HG03469 (cell line): ENCODE results near the gene GAS6.

ENCODE experiments used
- ATAC-seq: cut with Tn5 transposase; IDR thresholded peaks from one replicate; pipeline ENCODE4 v1.9.1; 2021; ENCODE audit warnings: mild to moderate bottlenecking, moderate library complexity, moderate number of reproducible peaks; ENCODE audit not compliant: unreplicated experiment

The GAS6 gene

GRCh38 chr13:113812178-113813040, 51.5 kb downstream of the GAS6 start:
- ATAC-seq: no peak

GRCh38 chr13:113811081-113811928, 52.6 kb downstream of the GAS6 start:
- ATAC-seq: no peak

DNA sequence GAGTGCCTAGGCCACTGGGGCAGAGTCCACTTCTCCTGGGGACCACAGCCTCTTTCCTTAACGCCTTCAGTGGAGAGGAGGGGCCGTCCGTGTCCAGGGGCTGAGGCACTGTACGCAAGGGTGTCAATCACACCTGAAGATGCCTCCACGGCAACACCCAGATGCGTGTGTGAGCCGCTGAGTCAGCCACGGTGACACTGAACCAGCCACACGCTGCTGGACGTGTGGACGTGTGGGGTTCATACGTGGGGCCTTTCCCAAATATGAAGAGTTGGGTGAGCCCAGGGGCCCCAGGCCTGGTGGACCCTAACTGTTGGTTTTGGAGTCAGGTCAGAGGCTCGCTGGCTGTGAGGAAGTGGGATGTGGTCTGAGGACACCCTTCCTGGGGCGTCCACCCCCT, 53.2 kb downstream of the GAS6 start:
- no peak for ATAC-seq

DNA sequence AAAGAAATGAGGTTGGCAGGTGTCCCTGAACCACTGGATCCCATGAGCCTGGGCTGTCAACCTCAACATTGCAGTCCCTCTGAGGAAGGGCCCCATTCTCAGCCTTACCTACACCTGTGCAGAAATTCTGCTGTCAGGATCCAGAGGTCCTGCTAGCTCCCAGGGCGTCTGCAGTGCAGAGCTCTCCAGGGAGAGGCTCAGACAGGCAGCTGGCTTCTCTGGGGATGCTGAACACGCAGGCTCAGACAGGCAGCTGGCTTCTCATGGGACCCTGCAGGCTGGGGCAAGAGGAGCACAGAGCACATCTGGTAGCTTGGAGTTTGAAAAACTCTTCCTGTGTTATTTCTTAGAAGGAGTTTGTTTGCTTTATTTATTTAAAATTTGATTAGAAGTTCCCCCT, 53.9 kb downstream of the GAS6 start:
- no peak for ATAC-seq

DNA sequence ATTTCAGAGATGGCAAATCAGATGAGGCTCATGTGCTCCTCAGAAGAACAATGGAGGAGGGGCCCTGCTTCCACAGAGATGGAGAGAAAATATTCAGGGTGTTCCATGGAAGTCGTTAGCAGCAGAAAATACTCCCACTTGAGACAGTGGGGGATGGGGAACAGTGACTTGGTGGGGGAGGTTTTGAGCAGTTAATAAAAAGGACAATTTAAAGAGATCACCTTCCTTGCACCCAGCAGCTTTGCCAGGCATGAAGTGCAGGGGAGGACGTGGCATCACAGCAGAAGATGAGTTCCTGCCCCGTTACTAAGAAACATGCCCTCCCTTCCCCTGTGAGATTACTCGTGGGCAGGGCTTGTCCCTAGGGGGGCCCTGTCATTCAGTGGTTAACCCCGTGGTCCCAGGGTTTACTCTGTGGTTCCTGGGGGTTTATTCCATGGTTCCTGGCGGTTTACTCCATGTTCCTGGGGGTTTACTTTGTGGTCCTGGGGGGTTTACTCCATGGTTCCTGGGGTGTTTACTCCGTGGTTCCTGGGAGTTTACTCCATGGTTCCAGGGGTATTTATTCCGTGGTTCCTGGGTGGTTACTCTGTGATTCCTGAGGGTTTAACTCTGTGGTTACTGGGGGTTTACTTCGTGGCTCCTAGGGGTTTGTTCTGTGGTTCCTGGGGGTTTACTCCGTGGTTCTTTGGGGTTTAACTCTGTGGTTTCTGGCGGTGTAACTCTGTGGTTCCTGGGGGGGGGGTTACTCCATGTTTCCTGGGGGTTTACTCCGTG, 55.6 kb downstream of the GAS6 start:
- ATAC-seq: no peak

GRCh38 chr13:113806526-113806925, 57.4 kb downstream of the GAS6 start:
- ATAC-seq: no peak

GRCh38 chr13:113806104-113806471, 57.8 kb downstream of the GAS6 start:
- no peak for ATAC-seq

- ATAC-seq: no peak
Measured at GRCh38 chr13:113805431-113806103, 58.3 kb downstream of the GAS6 start.

DNA sequence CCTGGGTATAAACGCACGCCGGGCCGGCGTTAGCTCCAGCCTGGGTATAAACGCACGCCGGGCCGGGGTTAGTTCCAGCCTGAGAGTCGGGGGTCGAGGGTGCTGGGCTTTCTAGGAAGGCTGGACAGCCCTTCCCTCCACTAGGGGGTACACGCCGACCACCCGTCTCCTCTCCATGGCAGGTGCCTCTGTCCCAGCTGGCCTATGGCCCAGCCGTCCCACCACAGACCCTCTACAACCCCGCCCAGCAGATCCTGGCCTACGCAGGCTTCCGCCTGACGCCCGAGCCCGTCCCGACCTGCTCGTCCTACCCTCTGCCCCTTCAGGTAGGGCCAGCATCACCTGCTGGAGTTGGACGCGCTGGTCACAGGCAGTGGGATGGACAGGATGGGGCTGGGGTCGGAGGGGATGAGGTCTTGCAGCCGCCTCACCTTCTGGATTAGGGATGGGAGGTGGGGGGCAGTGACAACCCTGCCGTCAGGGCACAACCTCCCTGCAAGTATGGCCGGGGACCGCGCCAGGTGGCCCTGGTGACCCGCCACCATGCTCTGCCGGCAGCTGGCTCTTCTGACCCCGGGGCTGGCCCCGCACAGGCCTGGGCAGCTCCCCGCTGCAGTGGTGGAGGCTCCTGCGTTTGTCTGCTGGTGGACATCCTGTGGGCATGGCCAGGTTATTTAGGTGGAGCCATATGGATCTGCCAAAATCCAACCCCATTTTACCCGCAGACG, 59.0 kb downstream of the GAS6 start:
- no peak for ATAC-seq

- ATAC-seq: no peak
Measured at GRCh38 chr13:113804017-113804702, 59.7 kb downstream of the GAS6 start.

DNA sequence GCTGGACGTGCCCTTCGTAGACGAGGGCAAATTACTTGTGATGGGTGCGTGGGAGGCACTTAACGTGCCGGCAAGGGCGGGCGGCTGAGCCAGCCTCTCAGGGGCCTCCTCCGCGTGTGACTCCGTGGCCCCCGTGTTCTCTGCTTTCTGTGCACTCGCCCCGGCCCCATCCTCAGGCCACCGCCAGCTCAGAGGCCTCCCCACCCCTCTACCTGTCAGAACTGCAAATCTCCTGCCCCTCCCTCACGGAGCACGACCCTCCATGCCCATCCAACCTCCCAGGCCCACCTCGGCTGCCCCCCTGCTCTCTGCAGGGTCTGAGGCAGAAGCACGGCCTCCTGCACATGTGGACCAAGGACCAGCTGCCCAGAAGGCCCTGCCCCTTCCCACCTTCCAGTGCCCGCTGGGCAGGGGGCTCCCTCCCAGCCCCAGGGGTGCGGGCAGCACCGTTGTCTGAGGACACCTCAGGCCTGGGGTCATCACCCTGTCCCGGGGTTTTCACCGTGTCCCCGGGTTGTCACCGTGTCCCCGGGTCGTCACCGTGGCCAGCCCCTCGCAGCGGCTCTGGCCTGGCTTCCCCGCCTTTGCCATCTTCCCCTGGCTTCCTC, 60.4 kb downstream of the GAS6 start:
- no peak for ATAC-seq

DNA sequence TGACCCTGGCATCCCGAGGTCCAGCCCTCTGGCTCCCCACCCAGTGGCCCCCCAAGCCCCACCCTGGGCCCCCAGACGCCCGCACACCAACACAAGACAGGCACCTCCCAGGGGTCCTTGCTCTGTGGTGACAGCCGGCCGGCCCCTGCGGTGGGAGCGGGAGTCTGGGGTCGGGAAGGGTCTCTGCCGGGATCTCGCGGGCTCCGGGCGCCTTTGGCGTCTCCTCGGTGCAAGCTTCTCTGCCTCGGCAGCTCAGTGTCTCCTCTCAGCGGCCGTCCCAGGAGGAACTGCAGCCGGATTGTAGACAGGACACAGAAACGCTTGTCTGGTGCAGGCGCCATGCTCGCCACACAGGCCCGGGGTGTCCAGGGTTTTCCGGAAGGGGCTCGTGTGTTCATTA, 61.1 kb downstream of the GAS6 start:
- ATAC-seq: no peak

DNA sequence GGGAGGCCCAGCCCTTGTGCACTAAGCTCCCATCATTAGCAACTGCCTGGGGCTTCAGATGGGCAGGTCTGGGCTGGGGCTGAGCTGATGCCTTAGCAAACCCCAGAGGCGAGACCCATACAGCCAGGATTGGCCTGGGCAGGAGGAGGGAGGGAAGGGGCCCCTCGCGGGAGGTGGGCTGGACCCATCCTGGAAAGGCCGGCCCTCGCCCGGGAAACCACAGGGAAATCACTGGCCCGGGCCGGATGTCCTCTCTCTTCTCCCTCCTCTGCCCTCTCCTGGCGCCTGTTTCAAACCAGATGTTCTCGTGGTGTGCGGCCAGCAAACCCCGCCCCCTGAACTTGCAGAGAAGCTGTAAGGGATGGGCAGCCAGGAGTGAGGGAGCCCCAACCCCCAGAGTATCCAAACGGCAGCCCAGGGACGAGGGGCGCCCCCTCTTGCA, 61.8 kb downstream of the GAS6 start:
- ATAC-seq: no peak

- ATAC-seq: no peak
Measured at GRCh38 chr13:113801289-113801961, 62.5 kb downstream of the GAS6 start.

- ATAC-seq: no peak
Measured at GRCh38 chr13:113800576-113800926, 63.3 kb downstream of the GAS6 start.

DNA sequence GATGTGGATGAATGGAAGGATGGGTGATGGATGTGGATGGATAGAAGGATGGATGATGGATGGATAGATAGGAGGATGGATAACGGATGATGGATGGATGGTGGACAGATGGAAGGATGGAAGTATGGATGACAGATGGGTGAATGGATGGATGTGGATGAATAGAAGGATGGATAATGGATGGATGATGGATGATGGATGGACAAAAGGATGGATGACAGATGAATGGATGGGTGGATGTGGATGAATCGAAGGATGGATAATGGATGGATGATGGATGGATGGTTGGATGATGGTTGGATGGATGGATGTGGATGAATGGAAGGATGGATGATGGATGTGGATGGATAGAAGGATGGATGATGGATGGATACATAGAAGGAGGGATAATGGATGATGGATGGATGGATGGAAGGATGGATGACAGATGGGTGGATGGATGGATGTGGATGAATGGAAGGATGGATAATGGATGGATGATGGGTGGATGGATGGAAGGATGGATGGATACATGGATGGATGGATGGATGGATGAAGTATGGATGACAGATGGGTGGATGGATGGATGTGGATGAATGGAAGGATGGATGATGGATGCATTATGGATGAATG, 65.6 kb downstream of the GAS6 start:
- ATAC-seq: no peak

GRCh38 chr13:113796964-113797676, 66.8 kb downstream of the GAS6 start:
- ATAC-seq: no peak
